Activated T-helper 2 cell treated with anti-CD3 and anti-CD28 coated beads, Interferon-gamma antibody, Interleukin-2, Interleukin-4, amounts not matched to agents 10 μg/mL and 5 μg/mL and 100 μg/mL, durations not matched to agents 14 hours and 24 hours and 36 hours (primary cell): ENCODE measurements around the gene UBAC1. TPM values are rescaled to one million over a fixed set of nuclear protein-coding genes. Genes with fewer than 3 reads are reported as not detected.
A peak's percentile ranks its signal among the peaks of the same experiment; 100 is the strongest.

Experiments
- DNase-seq: peaks from one replicate; pipeline ENCODE4 v3.0.0; 2021; ENCODE audit warnings: low spot score
- H3K27ac Mint-ChIP-seq: one replicate; pipeline ENCODE4 v1.8.0; 2021; ENCODE audit warnings: mixed read lengths
- H3K27me3 Mint-ChIP-seq: one replicate; pipeline ENCODE4 v1.8.0; 2021; ENCODE audit warnings: low read depth, mixed read lengths
- H3K36me3 Mint-ChIP-seq: one replicate; pipeline ENCODE4 v1.8.0; 2021; ENCODE audit warnings: low read depth, mixed read lengths
- H3K4me1 Mint-ChIP-seq: one replicate; pipeline ENCODE4 v1.8.0; 2021; ENCODE audit warnings: low read depth, mixed read lengths
- H3K4me3 Mint-ChIP-seq: one replicate; pipeline ENCODE4 v1.8.0; 2021; ENCODE audit warnings: low read depth, mild to moderate bottlenecking, moderate library complexity, mixed read lengths
- H3K9me3 Mint-ChIP-seq: one replicate; pipeline ENCODE4 v1.8.0; 2021; ENCODE audit warnings: mixed read lengths
- intact Hi-C: fragments of 100-400 bp; cut with micrococcal nuclease; formaldehyde crosslinking; loops from one replicate; pipeline ENCODE4 v1.15.1; 2023
- total RNA-seq: library from RNA; stranded (reverse); gene quantifications from 2 replicates; pipeline ENCODE4 v1.2.3, GENCODE V29; 2022

UBAC1 gene
- total RNA-seq, 1 donor from 2014 or later: 47.2 TPM

GRCh38 chr9:135980926-135981630 is 19.9 kb upstream of the UBAC1 start:
- H3K9me3 Mint-ChIP-seq: no peaks in the 10 kb centered on the region

GRCh38 chr9:135979547-135980166 is 18.5 kb upstream of the UBAC1 start:
- no peaks in the 10 kb centered on the region for H3K9me3 Mint-ChIP-seq
- H3K36me3 Mint-ChIP-seq: no peaks in the 10 kb centered on the region
- no peak for DNase-seq
- H3K4me1 Mint-ChIP-seq: no peaks in the 10 kb centered on the region
- H3K27me3 Mint-ChIP-seq: peaks cover 4% of the 10 kb centered on the region
- no peak overlapping the region for H3K27ac Mint-ChIP-seq
- intact Hi-C loops: no loop called here
- no peak overlapping the region for H3K4me3 Mint-ChIP-seq

More at GRCh38 chr9:135980926-135981630, 19.9 kb upstream of the UBAC1 start:
- Mint-ChIP-seq H3K4me1 (no peaks in the 10 kb centered on the region), H3K27me3 (peaks cover 4% of the 10 kb centered on the region), H3K4me3 (no peak overlapping the region), H3K36me3 (no peaks in the 10 kb centered on the region), H3K27ac (no peak overlapping the region)
- intact Hi-C loops: no loop called here
- no peak for DNase-seq

- no peak overlapping the region for H3K27ac Mint-ChIP-seq
- H3K36me3 Mint-ChIP-seq: no peaks in the 10 kb centered on the region
- intact Hi-C loops: no loop called here
- H3K27me3 Mint-ChIP-seq: peaks cover 4% of the 10 kb centered on the region
- DNase-seq: no peak
- H3K4me1 Mint-ChIP-seq: no peaks in the 10 kb centered on the region
- no peaks in the 10 kb centered on the region for H3K9me3 Mint-ChIP-seq
- no peak overlapping the region for H3K4me3 Mint-ChIP-seq
Measured at GRCh38 chr9:135978642-135979546, 17.7 kb upstream of the UBAC1 start.

GRCh38 chr9:135976944-135977343 is 15.8 kb upstream of the UBAC1 start:
- Mint-ChIP-seq H3K4me3 (no peak overlapping the region), H3K36me3 (no peaks in the 10 kb centered on the region), H3K27me3 (peaks cover 4% of the 10 kb centered on the region), H3K27ac (no peak overlapping the region), H3K9me3 (no peaks in the 10 kb centered on the region), H3K4me1 (no peaks in the 10 kb centered on the region)
- intact Hi-C loops: no loop called here
- no peak for DNase-seq

- no peak overlapping the region for H3K4me3 Mint-ChIP-seq
- H3K4me1 Mint-ChIP-seq: no peaks in the 10 kb centered on the region
- intact Hi-C loops: no loop called here
Measured at GRCh38 chr9:135976531-135976930, 15.4 kb upstream of the UBAC1 start.

GRCh38 chr9:135975834-135976233 is 14.7 kb upstream of the UBAC1 start:
- Mint-ChIP-seq H3K9me3 (no peaks in the 10 kb centered on the region), H3K4me3 (no peak overlapping the region), H3K27ac (no peak overlapping the region), H3K27me3 (peaks cover 4% of the 10 kb centered on the region), H3K36me3 (no peaks in the 10 kb centered on the region), H3K4me1 (no peaks in the 10 kb centered on the region)
- intact Hi-C loops: no loop called here
- no peak for DNase-seq

More at GRCh38 chr9:135976531-135976930, 15.4 kb upstream of the UBAC1 start:
- Mint-ChIP-seq H3K27ac (no peak overlapping the region), H3K36me3 (no peaks in the 10 kb centered on the region), H3K27me3 (peaks cover 4% of the 10 kb centered on the region), H3K9me3 (no peaks in the 10 kb centered on the region)
- no peak for DNase-seq

- no peak overlapping the region for H3K27ac Mint-ChIP-seq
- H3K4me3 Mint-ChIP-seq: no peak overlapping the region
- intact Hi-C loops: no loop called here
- DNase-seq: no peak
- H3K9me3 Mint-ChIP-seq: no peaks in the 10 kb centered on the region
- H3K27me3 Mint-ChIP-seq: peaks cover 7% of the 10 kb centered on the region
- H3K36me3 Mint-ChIP-seq: no peaks in the 10 kb centered on the region
- H3K4me1 Mint-ChIP-seq: no peaks in the 10 kb centered on the region
Measured at GRCh38 chr9:135974220-135974573, 13.0 kb upstream of the UBAC1 start.

GRCh38 chr9:135973277-135974219 is 12.4 kb upstream of the UBAC1 start:
- intact Hi-C loops: no loop called here
- Mint-ChIP-seq H3K9me3 (no peaks in the 10 kb centered on the region), H3K4me1 (no peaks in the 10 kb centered on the region), H3K27me3 (peaks cover 3% of the 10 kb centered on the region), H3K36me3 (no peaks in the 10 kb centered on the region), H3K4me3 (no peak overlapping the region), H3K27ac (no peak overlapping the region)
- DNase-seq: no peak

- intact Hi-C loops: no loop called here
- H3K9me3 Mint-ChIP-seq: no peaks in the 10 kb centered on the region
- no peaks in the 10 kb centered on the region for H3K36me3 Mint-ChIP-seq
- H3K4me1 Mint-ChIP-seq: peaks cover 2% of the 10 kb centered on the region
- peaks cover 3% of the 10 kb centered on the region for H3K27me3 Mint-ChIP-seq
- peak; percentile 31 for DNase-seq
- no peak overlapping the region for H3K4me3 Mint-ChIP-seq
- H3K27ac Mint-ChIP-seq: no peak overlapping the region
Measured at GRCh38 chr9:135971892-135972291, 10.7 kb upstream of the UBAC1 start.

- H3K9me3 Mint-ChIP-seq: no peaks in the 10 kb centered on the region
- H3K4me3 Mint-ChIP-seq: no peak overlapping the region
- no peak overlapping the region for H3K27ac Mint-ChIP-seq
- intact Hi-C loops: no loop called here
- no peak for DNase-seq
- peaks cover 2% of the 10 kb centered on the region for H3K4me1 Mint-ChIP-seq
- no peaks in the 10 kb centered on the region for H3K36me3 Mint-ChIP-seq
- peaks cover 3% of the 10 kb centered on the region for H3K27me3 Mint-ChIP-seq
Measured at GRCh38 chr9:135971111-135971766, 10.1 kb upstream of the UBAC1 start.

- Mint-ChIP-seq H3K36me3 (no peaks in the 10 kb centered on the region), H3K4me1 (peaks cover 2% of the 10 kb centered on the region), H3K9me3 (no peaks in the 10 kb centered on the region), H3K4me3 (no peak overlapping the region), H3K27ac (no peak overlapping the region), H3K27me3 (peaks cover 3% of the 10 kb centered on the region)
- intact Hi-C loops: no loop called here
- DNase-seq: no peak
Measured at GRCh38 chr9:135970128-135970815, 9.1 kb upstream of the UBAC1 start.
